ENCODE data around the gene SQSTM1. TPM values are rescaled to one million over a fixed set of nuclear protein-coding genes. Genes with fewer than 3 reads are reported as not detected.
A peak's percentile ranks its signal among the peaks of the same experiment; 100 is the strongest.

The SQSTM1 gene
- total and polyA plus RNA-seq, 9 of the 15 experiments (the other 6 are each of a cell fraction or from before 2014, with no cell fraction given), result 5.6 to 148 (median 64.0) TPM

- TF ChIP-seq CHAMP1 (IDR thresholded peaks at IDR 0.05), result no peak
- peak; percentile 70 for TF ChIP-seq POLR2AphosphoS5 (IDR thresholded peaks at IDR 0.05; ENCODE audit: control insufficient read depth, insufficient read depth, low read depth, low read length)
- TF ChIP-seq UBTF (IDR thresholded peaks at IDR 0.05; ENCODE audit: borderline replicate concordance in 1 of 2, low read depth in 2 of 2, low read length in 2 of 2), result peak in 1 of 2 experiments; percentile 19; a peak in 1 of 4 replicates
- TF ChIP-seq MCM7 (IDR thresholded peaks at IDR 0.05), result no peak
- no peak for TF ChIP-seq ZNF76 (CRISPR knock-in tag; IDR thresholded peaks at IDR 0.05; ENCODE audit: borderline replicate concordance)
- no peak for TF ChIP-seq SIRT6 (IDR thresholded peaks at IDR 0.05; ENCODE audit: low read depth, low read length)
- TF ChIP-seq KAT2B (IDR thresholded peaks at IDR 0.05; ENCODE audit: low read depth, low read length), result no peak
- no peak for TF ChIP-seq RBM14 (IDR thresholded peaks at IDR 0.05; ENCODE audit: borderline replicate concordance, insufficient read depth, low read depth, low read length)
- TF ChIP-seq ZNF124 (CRISPR knock-in tag; IDR thresholded peaks at IDR 0.05), result no peak
- no peak for TF ChIP-seq RFX7 (CRISPR knock-in tag; IDR thresholded peaks at IDR 0.05)
- no peak for TF ChIP-seq TCF7 (IDR thresholded peaks at IDR 0.05; ENCODE audit: borderline replicate concordance)
- no peak for TF ChIP-seq KAT8 (IDR thresholded peaks at IDR 0.05; ENCODE audit: low read depth)
- TF ChIP-seq FOS (IDR thresholded peaks at IDR 0.05; ENCODE audit: extremely low read depth, insufficient read length), result no peak
- no peak for TF ChIP-seq ATF6 (CRISPR knock-in tag; IDR thresholded peaks at IDR 0.05)
- TF ChIP-seq ZNF766 (CRISPR knock-in tag; conservative IDR thresholded peaks at IDR 0.05), result no peak
- TF ChIP-seq CBX5 (IDR thresholded peaks at IDR 0.05; ENCODE audit: borderline replicate concordance, low read depth), result no peak
- TF ChIP-seq DIDO1 (tag; IDR thresholded peaks at IDR 0.05; ENCODE audit: low read depth), result no peak
- no peak for TF ChIP-seq NR3C1 (CRISPR knock-in tag; IDR thresholded peaks at IDR 0.05)
- 0 out of 2 replicates have a peak, but pooled peaks have one; percentile 76 for TF ChIP-seq NR1H2 (CRISPR knock-in tag; IDR thresholded peaks at IDR 0.05)
- no peak for TF ChIP-seq ILK (tag; IDR thresholded peaks at IDR 0.05; ENCODE audit: borderline replicate concordance, low read depth)
- TF ChIP-seq SAP30 (IDR thresholded peaks at IDR 0.05; ENCODE audit: borderline replicate concordance, insufficient read depth, low read depth, low read length, poor library complexity, severe bottlenecking), result peak; percentile 20
- peak; percentile 67 for TF ChIP-seq GABPB1 (CRISPR knock-in tag; IDR thresholded peaks at IDR 0.05)
Measured at GRCh38 chr5:179821298-179822058, 773 bp downstream of the SQSTM1 start (continued).

All from K562 (cell line).